HK-2 (cell line): ENCODE data around the gene RCAN2.
"Not testable (repeated sequence)": the region's sequence is repeated elsewhere in the genome, so short reads cannot be mapped to it uniquely, and the experiment has no call there.

Source experiments
- DNase-seq: peaks from one replicate; pipeline ENCODE4 v3.0.0-alpha.2; 2018; ENCODE audit not compliant: unreplicated experiment

RCAN2 gene

GRCh38 chr6:46440141-46440540, 51.1 kb downstream of the RCAN2 start:
- no peak for DNase-seq

DNA sequence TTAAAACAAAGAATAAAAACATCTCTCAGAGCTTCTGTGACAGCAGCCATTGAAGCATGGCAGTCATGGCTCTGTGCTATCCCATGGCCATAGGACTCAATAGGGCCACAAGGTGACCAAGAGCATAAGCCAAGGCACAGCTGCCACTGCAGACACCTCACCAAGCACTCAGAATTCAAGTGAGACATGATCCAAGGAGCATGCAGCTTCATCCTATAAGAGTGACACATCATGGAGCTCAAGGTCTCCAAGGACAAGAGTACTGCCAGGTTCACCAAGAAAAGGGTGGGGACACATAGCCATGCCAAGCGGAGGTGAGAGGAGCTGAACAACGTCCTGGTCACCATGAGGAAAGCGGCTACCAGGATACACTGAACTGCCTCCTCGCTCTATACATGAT, 53.0 kb downstream of the RCAN2 start:
- DNase-seq = no peak

GRCh38 chr6:46437671-46438221, 53.5 kb downstream of the RCAN2 start:
- no peak for DNase-seq

DNA sequence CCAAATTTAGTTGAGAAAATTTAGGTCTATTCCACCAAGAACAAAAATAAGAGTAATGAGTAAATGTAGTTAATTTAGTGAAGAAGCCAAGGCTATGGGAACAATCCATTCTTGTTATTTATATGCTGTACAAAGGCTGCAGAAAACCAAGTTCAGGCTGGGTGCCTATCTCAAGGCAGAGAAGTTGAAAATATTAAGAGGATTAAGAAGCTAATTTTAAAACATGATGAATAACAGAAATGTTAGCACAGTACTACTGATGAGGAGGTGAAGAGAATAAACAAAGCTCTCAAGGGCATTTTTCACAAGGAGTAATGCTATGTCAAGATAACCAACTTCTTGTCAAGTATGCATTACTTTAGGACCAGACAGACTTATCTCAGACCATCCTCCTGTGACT, 68.6 kb downstream of the RCAN2 start:
- DNase-seq = no peak

DNA sequence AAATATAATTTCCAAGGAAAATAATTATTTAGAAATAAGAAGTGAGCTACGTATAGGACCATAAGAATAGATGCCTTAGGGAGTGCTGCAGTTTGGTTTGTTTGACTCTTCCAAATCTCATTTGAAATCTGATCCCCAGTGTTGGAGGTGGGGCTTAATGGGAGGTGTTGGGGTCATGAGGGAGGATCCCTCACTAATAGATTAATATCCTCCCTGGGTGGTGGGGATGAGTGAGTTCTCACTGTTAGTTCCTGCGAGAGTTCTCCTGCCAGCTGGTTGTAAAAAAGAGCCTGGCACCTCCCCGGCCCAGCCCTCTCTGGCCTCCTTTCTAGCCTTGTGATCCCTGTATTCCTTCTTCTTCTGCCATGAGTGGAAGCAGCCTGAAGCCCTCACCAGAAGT, 69.3 kb downstream of the RCAN2 start:
- DNase-seq = no peak

- no peak for DNase-seq
Measured at GRCh38 chr6:46420921-46421638, 70.2 kb downstream of the RCAN2 start.

GRCh38 chr6:46419576-46420002, 71.7 kb downstream of the RCAN2 start:
- DNase-seq = peak; percentile 16

DNA sequence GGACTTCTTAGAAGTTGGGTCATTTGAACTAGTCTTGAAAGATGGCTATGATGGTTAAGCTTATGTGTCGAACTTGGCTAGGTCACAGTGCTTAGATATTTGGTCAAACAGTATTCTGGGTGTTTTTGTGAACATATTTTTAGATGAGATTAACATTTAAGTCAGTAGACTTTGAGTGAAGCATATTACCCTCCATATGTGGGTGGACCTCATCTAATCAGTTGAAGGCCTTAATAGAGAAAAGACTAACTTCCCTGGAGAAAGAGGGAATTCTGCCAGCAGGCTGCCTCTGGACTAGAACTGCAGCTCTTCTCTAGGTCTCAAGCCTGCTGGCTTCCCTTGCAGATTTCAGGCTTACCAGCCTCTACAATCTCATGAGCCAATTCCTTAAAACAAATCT, 76.9 kb downstream of the RCAN2 start:
- no peak for DNase-seq

- DNase-seq = no peak
Measured at GRCh38 chr6:46412662-46413061, 78.6 kb downstream of the RCAN2 start.

GRCh38 chr6:46411456-46412197, 79.6 kb downstream of the RCAN2 start:
- no peak for DNase-seq

- no peak for DNase-seq
Measured at GRCh38 chr6:46410334-46410953, 80.8 kb downstream of the RCAN2 start.

DNA sequence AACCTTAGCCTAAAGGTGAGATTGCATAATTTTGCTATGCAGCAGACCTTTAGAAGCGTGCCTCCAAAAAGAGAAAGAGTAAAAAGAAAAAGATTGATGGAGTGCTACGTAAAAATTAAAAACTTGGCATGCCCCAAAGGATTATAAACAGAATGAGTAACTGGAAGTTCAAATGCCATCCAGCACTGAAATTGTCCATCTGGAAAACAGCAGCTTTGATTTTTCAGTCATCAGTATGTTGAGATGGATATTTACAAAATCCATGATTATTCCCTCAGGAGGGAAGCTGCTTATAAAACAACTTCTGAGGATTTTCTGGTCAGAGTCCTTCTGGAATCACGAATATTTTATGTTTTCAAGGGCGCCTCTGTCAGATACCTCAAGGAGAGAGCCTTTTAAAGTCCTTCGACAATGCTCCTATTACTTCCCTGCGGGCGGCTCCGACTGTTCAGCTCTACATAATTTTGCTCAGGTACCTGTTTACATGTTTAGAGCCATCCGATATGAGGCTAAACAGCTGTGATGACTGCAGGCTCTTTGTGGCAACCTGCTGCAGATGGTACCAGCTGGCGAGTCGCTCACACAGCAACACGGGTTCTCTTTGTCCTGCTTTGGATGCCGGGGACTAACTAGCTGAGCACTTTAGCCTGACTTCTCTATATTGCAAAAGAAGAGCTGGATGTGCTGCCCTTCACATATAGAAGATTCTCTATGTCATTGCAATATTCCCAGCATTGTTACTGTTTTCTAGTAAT, 83.3 kb downstream of the RCAN2 start:
- DNase-seq = no peak

GRCh38 chr6:46407246-46407645, 84.0 kb downstream of the RCAN2 start:
- no peak for DNase-seq

DNA sequence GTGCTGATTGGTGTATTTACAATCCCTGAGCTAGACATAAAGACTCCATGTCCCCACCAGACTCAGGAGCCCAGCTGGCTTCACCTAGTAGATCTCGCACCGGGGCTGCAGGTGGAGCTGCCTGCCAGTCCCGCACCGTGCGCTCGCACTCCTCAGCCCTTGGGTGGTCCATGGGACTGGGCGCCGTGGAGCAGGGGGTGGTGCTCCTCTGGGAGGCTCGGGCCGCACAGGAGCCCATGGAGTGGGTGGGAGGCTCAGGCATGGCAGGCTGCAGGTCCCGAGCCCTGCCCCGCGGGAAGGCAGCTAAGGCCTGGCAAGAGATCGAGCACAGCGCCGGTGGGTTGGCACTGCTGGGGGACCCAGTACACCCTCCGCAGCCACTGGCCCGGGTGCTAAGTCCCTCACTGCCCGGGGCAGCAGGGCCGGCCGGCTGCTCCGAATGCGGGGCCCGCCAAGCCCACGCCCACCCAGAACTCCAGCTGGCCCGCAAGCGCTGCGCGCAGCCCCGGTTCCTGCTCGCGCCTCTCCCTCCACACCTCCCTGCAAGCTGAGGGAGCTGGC, 85.5 kb downstream of the RCAN2 start:
- not testable (repeated sequence) for DNase-seq

DNA sequence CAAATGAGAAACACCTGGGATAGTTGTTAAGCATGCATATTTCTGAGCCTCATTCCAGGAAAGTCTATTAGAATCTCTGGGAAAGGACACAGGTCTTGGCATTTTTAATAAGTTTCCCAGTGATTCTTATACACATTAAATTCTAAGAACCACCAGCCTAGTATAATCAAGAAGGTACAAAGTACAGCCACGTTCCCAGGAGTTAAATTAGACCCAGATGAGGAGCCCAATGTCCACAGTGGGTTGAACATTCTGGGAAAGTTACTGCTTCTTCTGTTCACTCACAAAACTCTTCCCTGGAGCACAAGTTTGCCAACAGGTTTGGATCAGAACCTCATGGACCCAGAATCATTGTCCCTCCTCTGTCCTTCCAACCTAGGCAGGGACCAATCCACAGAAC, 90.4 kb downstream of the RCAN2 start:
- DNase-seq = no peak

DNA sequence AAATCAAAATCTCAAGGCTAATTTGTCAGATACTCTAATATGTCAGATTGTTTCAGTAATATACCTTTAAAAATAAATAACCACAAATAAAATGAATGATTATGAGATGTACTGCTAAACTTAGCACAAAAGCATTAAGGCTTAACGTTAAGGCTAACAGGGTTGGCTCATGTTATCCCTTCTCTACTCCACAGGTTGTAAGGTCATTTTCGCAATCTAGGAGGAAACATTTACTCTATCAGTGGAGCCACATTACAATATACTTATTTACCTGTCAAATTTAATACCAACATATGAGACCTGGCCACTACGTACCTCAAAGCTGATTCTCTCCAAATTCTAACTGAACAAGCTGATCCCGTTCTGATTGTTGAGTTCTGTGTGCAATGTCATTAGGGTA, 95.7 kb downstream of the RCAN2 start:
- DNase-seq = no peak

DNA sequence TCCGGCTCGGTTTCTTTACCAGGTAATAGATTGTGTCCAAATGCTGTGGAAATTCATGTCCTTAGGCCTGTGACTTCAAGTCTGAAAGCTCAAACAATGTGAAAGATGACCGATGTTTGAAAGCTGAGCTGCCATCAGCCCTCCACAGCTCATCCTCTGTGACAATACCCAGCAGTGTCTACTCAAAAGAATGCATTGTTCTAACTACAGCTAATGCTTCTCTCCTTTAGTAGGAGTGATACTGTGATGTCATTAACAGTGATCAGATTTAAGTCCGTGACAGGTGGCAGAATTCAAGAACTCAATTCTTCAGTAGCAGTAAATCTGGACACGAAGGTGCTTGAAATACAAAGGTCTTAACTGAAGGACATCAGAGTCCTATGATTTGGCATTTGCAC, 97.3 kb downstream of the RCAN2 start:
- no peak for DNase-seq

DNA sequence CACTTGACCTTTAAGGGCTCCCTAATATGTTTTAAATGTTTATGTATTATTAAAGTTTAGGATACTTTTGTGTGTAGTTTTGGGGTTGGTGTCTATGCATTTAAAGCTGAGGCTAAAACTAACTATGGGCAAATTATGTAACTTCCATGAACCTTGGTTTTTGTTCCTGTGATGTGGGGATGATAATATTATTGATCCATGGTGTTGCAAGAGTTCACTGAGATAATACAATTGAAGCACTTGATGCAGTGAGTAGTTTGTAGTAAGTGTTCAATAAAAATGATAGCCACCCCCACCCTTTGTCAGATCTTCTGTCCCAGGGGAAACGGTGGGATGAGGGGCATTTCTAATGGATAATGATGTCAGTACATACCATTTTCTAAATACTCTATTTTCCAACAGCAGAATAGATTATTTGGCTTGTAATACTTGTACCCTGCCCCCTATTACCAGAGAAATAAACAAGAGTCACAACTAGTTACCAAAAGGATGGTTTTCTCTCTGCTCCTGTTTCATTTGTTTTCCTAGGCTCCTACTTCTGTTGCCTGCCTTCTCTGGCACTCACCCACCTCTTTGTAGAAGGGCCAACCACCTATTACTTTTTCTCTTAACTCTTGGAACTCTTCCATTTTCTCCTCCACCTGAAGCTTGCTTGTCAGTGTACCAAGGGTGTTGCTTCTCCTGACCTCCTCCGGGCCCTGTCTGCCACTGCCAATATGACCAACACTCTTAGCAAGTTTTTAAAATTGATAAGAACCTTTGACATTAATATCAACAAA, 97.9 kb downstream of the RCAN2 start:
- no peak for DNase-seq

GRCh38 chr6:46392294-46392693, 99.0 kb downstream of the RCAN2 start:
- no peak for DNase-seq

DNA sequence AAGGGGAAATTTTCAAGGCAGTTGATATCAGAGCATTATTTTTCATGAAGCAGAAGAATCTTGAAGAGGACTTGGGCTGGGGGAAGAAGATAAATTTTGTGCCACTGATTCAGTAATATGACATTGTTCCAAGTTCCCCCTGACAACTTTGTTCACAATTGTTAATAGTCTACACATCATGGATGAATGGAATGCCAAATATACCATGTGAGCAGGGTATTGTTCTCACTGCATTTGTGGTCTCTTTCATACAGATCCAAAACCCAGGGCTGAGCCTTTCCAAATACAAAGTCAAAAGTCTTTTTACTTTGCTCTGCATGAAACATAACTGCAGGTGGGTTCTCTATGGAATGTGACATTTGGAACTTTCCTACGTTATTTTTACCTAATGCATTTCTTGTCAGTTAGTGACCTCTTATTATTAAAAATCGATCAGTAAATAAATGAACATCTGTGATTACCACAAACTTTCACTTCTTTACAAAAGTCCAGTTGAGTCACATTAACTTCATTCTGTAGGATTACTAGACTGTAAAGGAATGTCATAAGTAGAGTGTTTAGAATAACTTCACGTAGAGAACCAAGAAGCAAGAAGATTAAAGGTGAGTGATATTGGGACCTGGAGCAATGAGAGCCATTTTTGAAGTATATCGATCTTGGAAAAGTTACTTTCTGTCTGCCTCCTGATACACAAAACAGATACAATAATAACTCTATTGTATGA, 100.9 kb downstream of the RCAN2 start:
- no peak for DNase-seq
